Measurements from ENCODE around the gene TMEM183A. TPM values are rescaled to one million over a fixed set of nuclear protein-coding genes. Genes with fewer than 3 reads are reported as not detected.

The TMEM183A gene
- total and polyA plus RNA-seq, 2 of the 4 experiments (the other 2 are of a cell fraction): 56.8 to 63.1 TPM

- TF ChIP-seq, protein P1, sequence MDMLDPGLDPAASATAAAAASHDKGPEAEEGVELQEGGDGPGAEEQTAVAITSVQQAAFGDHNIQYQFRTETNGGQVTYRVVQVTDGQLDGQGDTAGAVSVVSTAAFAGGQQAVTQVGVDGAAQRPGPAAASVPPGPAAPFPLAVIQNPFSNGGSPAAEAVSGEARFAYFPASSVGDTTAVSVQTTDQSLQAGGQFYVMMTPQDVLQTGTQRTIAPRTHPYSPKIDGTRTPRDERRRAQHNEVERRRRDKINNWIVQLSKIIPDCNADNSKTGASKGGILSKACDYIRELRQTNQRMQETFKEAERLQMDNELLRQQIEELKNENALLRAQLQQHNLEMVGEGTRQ (IDR thresholded peaks at IDR 0.05; ENCODE audit: low read depth, low read length): no peak
- TF ChIP-seq RCOR1 (IDR thresholded peaks at IDR 0.05; ENCODE audit: insufficient replicate concordance, low read length) (no peak), FOS (IDR thresholded peaks at IDR 0.05; ENCODE audit: low read depth, low read length) (no peak), RAD21 (IDR thresholded peaks at IDR 0.05; ENCODE audit: low read length) (no peak), MXI1 (IDR thresholded peaks at IDR 0.05; ENCODE audit: borderline replicate concordance, low read depth, low read length) (no peak), POLR2A (IDR thresholded peaks at IDR 0.05; ENCODE audit: low read depth, low read length) (no peak), MAFK (IDR thresholded peaks at IDR 0.05; ENCODE audit: low read depth, low read length) (no peak)
- no peak overlapping the region for H2AK9ac ChIP-seq (replicated peaks; ENCODE audit: low read depth, low read length, poor library complexity)
- no peak overlapping the region for H3K4me2 ChIP-seq (ENCODE audit: low read depth, low read length)
- H3K18ac ChIP-seq (ENCODE audit: low read depth, low read length): no peak overlapping the region
- H3K14ac ChIP-seq (replicated peaks; ENCODE audit: low read depth, low read length): no peak overlapping the region
- DNase-seq (no peak), ATAC-seq (ENCODE audit: low read depth) (no peak)
- H3K4me3 ChIP-seq (ENCODE audit: insufficient read depth, low read depth, low read length): no peak overlapping the region
- H2AK5ac ChIP-seq (ENCODE audit: low read depth, low read length): no peak overlapping the region
- no peaks in the 10 kb centered on the region for H3K4me1 ChIP-seq (ENCODE audit: control insufficient read depth, insufficient read depth, low read length)
- H3K4ac ChIP-seq (ENCODE audit: low read depth, low read length): no peak overlapping the region
- no peak overlapping the region for H2BK15ac ChIP-seq (ENCODE audit: low read depth, low read length)
- no peak overlapping the region for H4K5ac ChIP-seq (ENCODE audit: low read depth, low read length)
- H3K9me1 ChIP-seq (ENCODE audit: insufficient read depth, low read length): no peaks in the 10 kb centered on the region
- no peak overlapping the region for H4K8ac ChIP-seq (ENCODE audit: low read depth in 2 of 2, low read length in 2 of 2)
- H2AFZ ChIP-seq (replicated peaks; ENCODE audit: low read length, poor library complexity): no peak overlapping the region
- no peak overlapping the region for H3K9ac ChIP-seq (ENCODE audit: low read depth, low read length)
- no peak overlapping the region for H2BK20ac ChIP-seq (ENCODE audit: low read depth, low read length)
- peaks cover 10% of the 10 kb centered on the region for H3K36me3 ChIP-seq (ENCODE audit: control insufficient read depth, insufficient read depth, low read length)
- H4K20me1 ChIP-seq (ENCODE audit: insufficient read depth, low read length): no peaks in the 10 kb centered on the region; the same call in 1 of the 2 replicates
- no peak overlapping the region for H3K27ac ChIP-seq (ENCODE audit: insufficient read depth, low read length)
- intact Hi-C loops (cut with micrococcal nuclease) (no loop called here), dilution Hi-C loops (cut with HindIII; ENCODE audit: low sequenced_read_pairs, unreplicated experiment) (no loop called here), in situ Hi-C loops (cut with MboI; ENCODE audit: low sequenced_read_pairs) (no loop called here)
- no peaks in the 10 kb centered on the region for H3K79me1 ChIP-seq (ENCODE audit: low read depth in 1 of 2, low read length in 2 of 2)
- 20% methylated on average over 1 of the region's 2 CpGs; no CpG with 5 or more reads in 1 of the 2 experiments for WGBS, 2 experiments (ENCODE audit: extremely low coverage in 2 of 2, insufficient read length in 1 of 2)
- H3K56ac ChIP-seq (ENCODE audit: extremely low read depth, insufficient read depth, low read length): no peak overlapping the region
- no peak overlapping the region for H2BK120ac ChIP-seq (ENCODE audit: low read depth, low read length)
- no peak overlapping the region for H2BK5ac ChIP-seq (ENCODE audit: low read depth, low read length, poor library complexity, severe bottlenecking)
- no peak overlapping the region for H4K91ac ChIP-seq (ENCODE audit: insufficient read depth, low read depth, low read length)
- ChIA-PET POLR2A (ENCODE audit: unreplicated experiment) (no interaction called here), CTCF (interaction anchor here (1.1 kb wide), 3 partner anchors 13 to 201 kb away, joined by 4 to 5 read pairs (median 4); no protein-coding TSS in a partner anchor)
- H3K23ac ChIP-seq (ENCODE audit: low read depth, low read length): no peak overlapping the region
- no TSS peak for BruUV-seq (replicated peaks)
- no peaks in the 10 kb centered on the region for H3K9me3 ChIP-seq (ENCODE audit: control insufficient read depth, insufficient read depth, low read length)
- H3K27me3 ChIP-seq (ENCODE audit: control insufficient read depth, insufficient read depth, low read length): no peaks in the 10 kb centered on the region; the same call in 1 of the 2 replicates
Measured at GRCh38 chr1:203065986-203066385, 58.8 kb downstream of the TMEM183A start.
